GM21367 (cell line): ENCODE measurements around the gene AHCYL2.
"Not testable (repeated sequence)": the region's sequence is repeated elsewhere in the genome, so short reads cannot be mapped to it uniquely, and the experiment has no call there.

Experiments used
- ATAC-seq: cut with Tn5 transposase; IDR thresholded peaks from one replicate; pipeline ENCODE4 v1.9.1; 2021; ENCODE audit not compliant: unreplicated experiment

The AHCYL2 gene

GRCh38 chr7:129412501-129412900, 187.7 kb downstream of the AHCYL2 start:
- ATAC-seq: no peak

GRCh38 chr7:129417073-129417472, 192.2 kb downstream of the AHCYL2 start:
- no peak for ATAC-seq

- ATAC-seq: no peak
These were observed 197.0 kb downstream of the AHCYL2 start for GRCh38 chr7:129421717-129422250.

GRCh38 chr7:129422727-129423126, 197.9 kb downstream of the AHCYL2 start:
- ATAC-seq: no peak

GRCh38 chr7:129423700-129424410, 199.0 kb downstream of the AHCYL2 start:
- ATAC-seq: no peak

GRCh38 chr7:129426482-129426881, 201.7 kb downstream of the AHCYL2 start:
- no peak for ATAC-seq

- ATAC-seq: no peak
These were observed 202.8 kb downstream of the AHCYL2 start for GRCh38 chr7:129427526-129428045.

- ATAC-seq: no peak
These were observed 207.2 kb downstream of the AHCYL2 start for GRCh38 chr7:129431911-129432643.

- peak; percentile 92 for ATAC-seq
These were observed 209.2 kb downstream of the AHCYL2 start, which contains the start of gene STRIP2 for GRCh38 chr7:129433847-129434674. Gene STRIP2 (plus strand): TSS chr7:129434432. CDS start chr7:129434473, 41 bp downstream.

GRCh38 chr7:129434675-129435318, 210.0 kb downstream of the AHCYL2 start:
- no peak for ATAC-seq

GRCh38 chr7:129435414-129435829, 210.6 kb downstream of the AHCYL2 start:
- no peak for ATAC-seq

GRCh38 chr7:129436335-129436923, 211.6 kb downstream of the AHCYL2 start:
- no peak for ATAC-seq

- no peak for ATAC-seq
These were observed 212.4 kb downstream of the AHCYL2 start for GRCh38 chr7:129437190-129437589.

GRCh38 chr7:129438281-129438838, 213.5 kb downstream of the AHCYL2 start:
- ATAC-seq: no peak

- ATAC-seq: no peak
These were observed 214.2 kb downstream of the AHCYL2 start for GRCh38 chr7:129438839-129439651.

- no peak for ATAC-seq
These were observed 215.3 kb downstream of the AHCYL2 start for GRCh38 chr7:129439963-129440625.

- ATAC-seq: no peak
These were observed 218.8 kb downstream of the AHCYL2 start for GRCh38 chr7:129443612-129444011.

- ATAC-seq: not testable (repeated sequence)
These were observed 219.9 kb downstream of the AHCYL2 start for GRCh38 chr7:129444776-129445175.
